Stimulated activated CD8-positive, alpha-beta memory T cell treated with anti-CD3 and anti-CD28 coated beads, Interleukin-15, amount 100 ng/mL, for 1 hour (primary cell): ENCODE measurements around the gene POLR3E.
"Not testable (repeated sequence)": the region's sequence is repeated elsewhere in the genome, so short reads cannot be mapped to it uniquely, and the experiment has no call there.

Experiments used
- DNase-seq: peaks from one replicate; pipeline ENCODE4 v3.0.0-alpha.2; 2020; ENCODE audit warnings: low read depth

The POLR3E gene

GRCh38 chr16:22335668-22336246, 38.5 kb downstream of the POLR3E start:
- no peak for DNase-seq

DNA sequence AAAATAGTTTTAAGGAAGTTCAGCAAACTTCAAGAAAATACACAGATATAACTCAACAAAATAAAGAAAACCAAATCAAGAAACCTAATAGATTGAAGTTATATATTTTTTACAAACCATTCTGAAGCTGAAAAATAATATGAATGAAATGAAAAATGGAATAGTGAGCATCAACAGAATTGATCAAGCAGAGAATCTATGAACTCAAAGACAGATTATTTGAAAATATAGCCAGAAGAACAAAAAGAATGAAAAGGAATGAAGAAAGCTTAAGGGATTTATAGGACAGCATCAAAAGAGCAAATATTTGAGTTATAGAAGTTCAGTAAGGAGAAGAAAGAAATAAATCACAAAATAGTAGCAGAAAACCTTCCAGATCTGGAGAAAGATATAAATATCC, 39.4 kb downstream of the POLR3E start:
- DNase-seq: no peak

DNA sequence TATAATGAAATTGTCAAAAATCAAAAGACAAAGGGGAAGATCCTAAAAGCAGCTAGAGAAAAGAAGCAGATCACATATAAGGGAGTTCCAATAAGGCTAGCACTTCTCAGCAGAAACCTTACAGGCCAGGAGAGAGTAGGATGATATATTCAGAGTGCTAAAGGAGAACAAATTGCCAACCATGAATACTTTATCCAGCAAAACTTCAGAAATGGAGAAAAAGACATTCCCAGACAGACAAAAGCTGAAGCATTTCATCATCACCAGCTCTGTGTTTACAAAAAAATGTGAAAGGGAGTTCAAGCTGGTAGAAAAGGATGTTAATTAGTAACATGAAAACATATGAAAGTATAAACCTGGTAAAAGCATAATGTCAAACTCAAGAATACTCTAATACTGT, 39.8 kb downstream of the POLR3E start:
- no peak for DNase-seq

DNA sequence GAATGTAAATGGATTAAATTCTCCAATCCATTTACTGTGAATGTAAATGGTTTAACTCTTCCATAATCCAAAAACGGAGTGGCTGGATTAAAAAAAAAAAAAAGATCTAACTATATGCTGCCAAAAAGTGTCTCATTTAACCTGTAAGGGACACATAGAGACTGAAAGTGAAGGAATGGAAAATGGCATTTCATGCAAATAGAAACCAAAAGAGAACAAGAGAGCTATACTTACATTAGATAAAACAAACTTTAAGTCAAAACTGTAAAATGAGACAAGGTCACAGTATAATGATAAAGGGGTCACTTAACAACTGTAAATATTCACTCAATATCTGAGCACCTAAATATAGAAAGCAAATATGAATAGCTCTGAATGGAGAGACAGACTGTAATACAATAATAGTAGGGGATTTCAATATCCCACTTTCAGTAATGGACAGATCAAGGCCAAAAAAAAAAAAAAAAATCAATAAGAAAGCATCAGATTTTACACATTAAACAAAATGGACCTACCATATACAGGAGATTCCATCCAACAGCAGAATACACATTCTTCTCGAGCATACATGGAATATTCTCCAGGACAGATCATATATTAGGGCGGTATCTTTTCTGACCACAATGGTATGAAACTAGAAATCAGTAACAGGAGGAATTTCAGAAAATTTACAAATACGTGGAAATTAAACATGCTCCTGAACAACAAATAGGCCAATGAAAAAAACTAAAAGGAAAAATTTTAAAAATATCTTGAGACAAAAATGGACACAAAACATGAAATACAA, 40.8 kb downstream of the POLR3E start:
- DNase-seq: no peak

- no peak for DNase-seq
Observed at GRCh38 chr16:22340945-22341344, 43.7 kb downstream of the POLR3E start.

DNA sequence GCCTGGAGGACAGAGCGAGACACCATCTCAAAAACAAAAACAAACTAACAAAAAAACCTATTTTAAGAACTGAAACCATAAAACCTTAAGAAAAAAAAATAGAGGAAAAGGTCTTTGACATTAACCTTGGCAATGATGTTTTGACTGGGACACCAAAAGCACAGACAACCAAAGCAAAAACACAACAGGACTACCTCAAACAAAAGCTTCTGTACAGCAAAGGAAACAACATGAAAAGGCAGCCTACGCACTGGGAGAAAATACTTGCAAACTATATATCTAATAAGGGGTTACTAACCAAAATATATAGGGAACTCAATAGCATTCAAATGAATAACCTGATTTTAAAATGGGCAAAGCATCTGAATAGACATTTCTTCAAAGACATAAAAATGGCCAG, 44.9 kb downstream of the POLR3E start:
- no peak for DNase-seq

DNA sequence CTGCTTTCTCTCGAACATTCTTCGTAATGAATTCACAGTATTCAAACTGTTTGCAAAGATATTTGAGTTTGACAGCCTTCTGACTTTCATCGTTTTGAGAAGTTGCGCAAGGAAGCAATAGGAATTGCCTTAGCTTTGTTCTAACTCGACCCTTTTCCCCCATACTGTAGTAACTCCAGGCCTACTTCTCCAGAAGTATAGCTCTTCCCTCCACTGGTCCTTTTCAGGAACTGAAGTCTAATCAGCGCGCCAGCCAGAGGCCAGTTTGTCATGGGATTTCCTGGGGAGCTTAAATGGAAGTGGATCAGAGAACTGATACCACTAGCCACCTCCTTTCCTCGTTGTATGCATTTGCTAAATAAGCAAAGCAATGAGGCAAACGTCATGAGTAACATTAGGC, 49.3 kb downstream of the POLR3E start:
- no peak for DNase-seq

DNA sequence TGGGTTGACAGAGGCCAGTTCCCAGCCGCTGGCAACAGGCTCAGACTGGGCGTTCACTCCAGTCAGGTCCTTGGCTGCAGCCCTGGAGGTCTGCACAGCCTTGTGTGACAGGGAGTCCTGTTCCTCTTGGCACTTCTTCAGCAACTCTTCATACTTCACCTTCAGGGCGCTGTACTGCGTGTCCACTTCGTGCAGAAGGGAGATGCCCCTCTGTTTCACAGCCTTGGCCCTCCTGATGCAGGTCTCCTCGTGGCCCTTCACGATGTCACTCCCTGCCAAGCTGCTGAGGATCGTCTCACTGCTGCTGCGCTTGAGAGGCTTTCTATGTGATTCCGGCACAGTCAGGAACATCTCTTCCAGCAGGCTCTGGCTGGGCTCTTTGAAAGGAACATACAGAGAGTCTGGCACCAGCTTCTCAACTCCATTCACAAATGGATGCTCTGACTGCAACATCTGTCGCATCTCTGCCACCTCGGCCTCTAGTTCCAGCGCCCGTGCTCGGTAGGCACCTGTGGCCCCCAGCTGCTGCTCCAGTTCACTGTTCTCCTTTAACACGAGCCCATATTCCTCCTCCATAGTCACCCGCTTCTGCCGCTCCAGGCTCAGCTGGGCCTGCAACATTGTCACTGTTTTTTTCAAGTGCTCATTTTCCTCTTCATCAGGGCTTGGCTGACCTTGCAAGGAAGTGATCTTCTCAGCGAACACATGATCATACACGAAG, 50.1 kb downstream of the POLR3E start:
- no peak for DNase-seq

GRCh38 chr16:22348291-22348690, 51.1 kb downstream of the POLR3E start:
- no peak for DNase-seq

- DNase-seq: not testable (repeated sequence)
Observed at GRCh38 chr16:22351017-22351416, 53.8 kb downstream of the POLR3E start.

- DNase-seq: no peak
Observed at GRCh38 chr16:22352140-22352539, 54.9 kb downstream of the POLR3E start.

DNA sequence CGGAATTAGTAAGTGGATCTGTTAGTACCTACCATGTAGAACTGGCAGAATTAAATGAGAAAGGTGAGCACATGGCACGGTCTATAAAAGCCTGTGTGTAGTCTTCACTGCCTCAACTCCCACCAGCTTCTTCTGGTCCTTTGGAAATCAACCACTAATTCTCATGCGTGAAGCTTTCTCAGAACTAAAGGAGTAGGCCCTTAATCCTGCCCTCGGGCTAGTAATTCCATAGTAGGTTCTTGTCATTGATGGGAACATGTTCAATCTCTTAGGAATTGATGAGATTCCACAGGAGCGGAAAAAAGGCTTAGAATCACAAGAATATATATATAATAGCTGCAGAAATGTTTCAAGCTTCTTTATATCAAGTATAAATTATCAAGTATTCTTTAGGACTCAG, 55.5 kb downstream of the POLR3E start:
- DNase-seq: no peak

DNA sequence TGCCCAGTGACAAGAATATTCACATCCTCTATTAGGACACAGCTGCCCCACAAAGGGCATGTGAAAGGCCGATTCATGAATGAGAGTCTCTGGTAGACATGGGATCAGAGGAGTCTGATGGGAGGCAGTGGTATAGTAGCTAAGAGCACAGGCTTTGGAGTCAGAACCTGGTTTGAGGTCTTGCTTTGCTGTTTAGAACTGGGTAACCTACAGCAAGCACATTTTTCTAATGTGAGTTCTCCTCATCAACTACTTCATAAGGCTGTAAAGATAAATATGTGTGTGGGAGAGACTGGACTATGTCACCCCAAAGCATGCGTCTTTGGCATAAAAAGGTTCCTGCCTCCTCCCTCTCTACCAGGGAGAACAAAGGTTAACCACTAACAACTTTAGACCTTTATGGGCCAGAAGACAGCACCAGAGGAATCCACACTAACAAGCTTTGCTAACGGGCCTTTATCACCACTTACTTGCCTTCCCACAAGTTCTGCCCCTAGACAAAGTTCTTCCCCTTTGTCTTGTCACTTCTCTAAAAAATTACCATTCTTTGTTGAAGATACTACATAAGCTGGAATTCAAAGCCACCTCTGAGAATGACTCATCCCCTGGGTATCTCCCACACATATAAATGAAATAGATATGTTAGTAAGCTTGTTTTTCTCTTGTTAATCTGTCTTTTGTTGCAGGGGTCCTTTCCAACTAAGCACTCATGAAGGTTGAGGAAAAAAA, 56.1 kb downstream of the POLR3E start:
- DNase-seq: no peak

DNA sequence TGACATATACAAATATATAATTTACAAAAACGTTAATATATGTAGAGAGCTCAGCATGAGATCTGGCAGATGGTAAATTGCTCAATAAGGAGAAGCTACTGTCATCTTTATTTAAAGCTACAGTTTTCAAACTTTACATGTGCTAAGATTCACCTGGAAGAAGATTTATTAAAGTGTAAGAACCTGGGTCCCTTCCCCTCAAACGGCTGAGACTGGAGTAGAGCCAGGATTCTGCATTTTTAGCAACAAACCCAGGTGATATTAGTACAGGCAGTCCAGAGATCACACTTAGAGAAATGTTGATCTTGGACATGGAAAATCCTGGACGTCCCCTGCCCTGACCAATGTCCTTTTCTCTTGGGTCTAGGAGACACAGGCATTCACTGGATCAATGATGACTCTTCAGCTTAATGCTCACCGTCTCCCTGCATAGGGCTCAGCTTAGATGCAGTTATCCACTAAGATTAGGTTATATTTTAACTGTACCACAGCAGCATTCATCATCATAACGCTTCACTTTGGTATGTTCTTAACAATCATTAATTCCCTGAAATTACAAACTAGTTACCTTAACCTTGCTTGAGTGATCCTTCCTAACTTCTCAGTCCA, 56.8 kb downstream of the POLR3E start:
- no peak for DNase-seq

DNA sequence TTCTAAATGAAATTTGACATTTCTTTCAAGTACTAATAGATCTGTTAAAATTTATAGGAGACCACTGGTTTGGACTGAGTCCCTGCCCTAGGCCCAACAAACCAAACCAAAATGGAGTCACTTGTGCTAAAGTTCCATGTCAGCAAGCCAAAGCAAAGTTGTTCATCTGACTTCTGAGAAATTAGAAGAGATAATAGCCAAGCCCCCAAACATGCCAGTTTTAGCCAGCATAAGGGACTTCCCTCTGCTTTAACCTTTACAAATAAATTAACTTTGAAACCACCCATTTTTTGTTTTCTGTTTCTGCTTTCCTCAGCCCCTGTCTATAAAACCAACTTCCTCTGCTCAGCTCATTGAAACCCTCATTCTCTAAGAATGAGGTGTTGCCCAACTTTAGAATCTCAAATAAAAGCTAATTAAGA, 58.3 kb downstream of the POLR3E start:
- no peak for DNase-seq

GRCh38 chr16:22356930-22357634, 59.9 kb downstream of the POLR3E start:
- DNase-seq: no peak

DNA sequence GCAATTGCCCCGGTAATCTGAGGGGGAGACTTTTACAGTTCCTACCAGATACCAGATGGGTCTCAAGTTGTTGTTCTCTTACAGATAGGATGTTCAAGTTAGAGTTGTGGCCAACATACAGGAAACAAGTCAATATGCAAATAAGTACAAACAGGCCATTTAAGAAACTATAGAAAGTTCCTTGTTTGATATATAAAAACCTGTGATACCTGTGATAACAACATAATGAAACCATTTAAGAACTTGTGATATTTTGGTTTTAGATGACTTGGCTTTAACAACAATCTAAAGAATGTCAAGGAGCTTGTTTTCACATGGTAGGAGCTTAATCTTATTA, 60.4 kb downstream of the POLR3E start:
- DNase-seq: no peak

- no peak for DNase-seq
Observed at GRCh38 chr16:22358000-22358399, 60.8 kb downstream of the POLR3E start.

DNA sequence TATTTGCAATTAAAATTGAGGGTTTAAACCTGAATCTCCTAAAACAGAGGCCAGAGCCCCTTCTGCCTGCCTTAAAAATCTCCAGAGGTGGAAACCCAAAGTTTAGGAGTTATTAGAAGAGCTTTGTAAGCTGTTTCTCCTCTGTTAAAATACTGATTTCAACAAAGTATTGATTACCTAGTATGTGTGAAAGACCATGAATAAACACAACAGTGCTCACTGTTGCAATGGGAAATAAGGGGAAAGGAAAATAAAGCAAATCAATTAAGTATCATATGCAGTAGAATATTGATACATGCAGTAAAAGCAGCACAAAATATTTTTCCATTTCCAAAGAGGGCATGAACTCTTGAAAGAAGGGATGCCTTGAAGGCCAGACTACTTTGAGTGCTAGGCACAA, 62.5 kb downstream of the POLR3E start:
- no peak for DNase-seq

DNA sequence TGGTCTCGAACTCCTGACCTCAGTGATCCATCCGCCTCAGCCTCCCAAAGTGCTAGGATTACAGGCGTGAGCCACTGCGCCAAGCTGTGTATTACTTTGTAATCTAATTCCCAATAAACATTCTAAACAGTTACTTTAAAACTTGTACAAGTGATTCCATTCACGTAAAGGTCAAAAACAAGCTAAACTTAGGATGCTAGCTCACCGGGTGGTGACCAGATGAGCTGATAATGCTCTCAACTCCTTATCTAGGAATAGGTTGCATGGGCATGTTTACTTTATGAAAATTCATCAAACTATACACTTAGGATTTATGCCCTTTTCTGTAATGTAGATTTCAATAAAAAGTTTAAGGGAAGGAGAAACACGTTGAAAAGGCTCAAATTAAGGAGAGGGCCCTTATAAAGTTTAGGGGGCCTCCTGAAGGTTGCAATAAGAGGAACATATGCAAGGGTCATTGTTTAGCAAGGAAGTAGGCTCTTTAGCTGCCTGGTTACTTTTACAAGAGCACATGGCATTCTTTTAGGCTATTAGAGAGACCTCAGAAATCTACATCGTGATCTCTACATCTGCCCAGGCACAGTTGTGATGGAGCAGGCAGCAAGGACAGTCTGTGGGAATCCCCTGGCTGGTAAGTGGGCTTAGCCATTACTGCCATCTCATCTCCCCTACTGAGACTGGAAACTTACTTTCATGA, 63.9 kb downstream of the POLR3E start:
- DNase-seq: no peak

DNA sequence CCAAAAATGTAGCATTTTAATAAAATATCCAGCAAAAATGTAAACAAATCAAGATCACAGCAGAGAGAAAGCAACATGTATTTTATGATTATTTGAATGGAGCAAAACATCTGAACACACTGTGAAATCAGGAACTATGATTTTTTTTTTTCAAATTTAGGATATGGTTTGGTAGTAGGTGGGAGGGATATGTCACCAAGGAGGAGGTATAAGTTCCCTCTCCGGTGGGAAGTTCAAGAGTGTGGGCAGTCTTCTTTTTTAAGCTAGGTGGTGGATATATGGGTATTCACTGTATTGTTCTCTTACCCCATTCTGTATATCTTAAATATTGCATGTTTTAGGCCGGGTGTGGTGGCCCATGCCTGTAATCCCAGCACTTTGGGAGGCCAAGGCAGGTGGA, 67.0 kb downstream of the POLR3E start:
- no peak for DNase-seq
